Measurements from ENCODE around the gene TNFRSF1A.
"Not testable (repeated sequence)": the region's sequence is repeated elsewhere in the genome, so short reads cannot be mapped to it uniquely, and the experiment has no call there.

The TNFRSF1A gene

GRCh38 chr12:6302621-6303020 is 39.3 kb downstream of the TNFRSF1A start:
- no peak for DNase-seq

GRCh38 chr12:6301721-6302120 is 40.2 kb downstream of the TNFRSF1A start:
- no peak for DNase-seq

GRCh38 chr12:6297170-6297569 is 44.7 kb downstream of the TNFRSF1A start:
- no peak for DNase-seq

- DNase-seq = no peak
These were observed 46.6 kb downstream of the TNFRSF1A start for GRCh38 chr12:6295094-6295811.

GRCh38 chr12:6294156-6295093 is 47.5 kb downstream of the TNFRSF1A start:
- DNase-seq = no peak

- no peak for DNase-seq
These were observed 49.3 kb downstream of the TNFRSF1A start for GRCh38 chr12:6292606-6293005.

- DNase-seq = not testable (repeated sequence)
These were observed 52.0 kb downstream of the TNFRSF1A start for GRCh38 chr12:6289906-6290305.

- not testable (repeated sequence) for DNase-seq
These were observed 52.8 kb downstream of the TNFRSF1A start for GRCh38 chr12:6289081-6289480.

- no peak for DNase-seq
These were observed 53.6 kb downstream of the TNFRSF1A start for GRCh38 chr12:6288235-6288634.

- DNase-seq = no peak
These were observed 56.2 kb downstream of the TNFRSF1A start for GRCh38 chr12:6285532-6286306.

GRCh38 chr12:6285063-6285477 is 56.8 kb downstream of the TNFRSF1A start:
- peak; percentile 47 for DNase-seq

GRCh38 chr12:6284273-6284672 is 57.6 kb downstream of the TNFRSF1A start:
- no peak for DNase-seq

GRCh38 chr12:6282453-6282840 is 59.4 kb downstream of the TNFRSF1A start:
- DNase-seq = no peak

- no peak for DNase-seq
These were observed 60.6 kb downstream of the TNFRSF1A start for GRCh38 chr12:6281081-6281809.

- no peak for DNase-seq
These were observed 61.2 kb downstream of the TNFRSF1A start for GRCh38 chr12:6280672-6281071.

GRCh38 chr12:6280053-6280469 is 61.8 kb downstream of the TNFRSF1A start:
- DNase-seq = no peak

GRCh38 chr12:6279631-6280030 is 62.2 kb downstream of the TNFRSF1A start:
- DNase-seq = no peak

- no peak for DNase-seq
These were observed 62.6 kb downstream of the TNFRSF1A start for GRCh38 chr12:6279256-6279628.

All from CD4-positive, alpha-beta T cell treated with Interferon gamma for 1 hour (primary cell).